ENCODE results near the gene CACNB4.
"Not testable (repeated sequence)": the region's sequence is repeated elsewhere in the genome, so short reads cannot be mapped to it uniquely, and the experiment has no call there.

Gene CACNB4

GRCh38 chr2:151796774-151797173 is 302.1 kb downstream of the CACNB4 start:
- no peak overlapping the region for H3K4me3 ChIP-seq (ENCODE audit: low read depth, low read length)
- TF ChIP-seq CTCF (IDR thresholded peaks at IDR 0.05; ENCODE audit: low read depth, low read length) (no peak), MAX (IDR thresholded peaks at IDR 0.05; ENCODE audit: low read depth, low read length) (no peak), MYC (IDR thresholded peaks at IDR 0.05; ENCODE audit: low read depth, low read length) (no peak), POLR2A (IDR thresholded peaks at IDR 0.05; ENCODE audit: extremely low read depth, insufficient read length) (no peak)
- DNase-seq (ENCODE audit: low read depth) = no peak

- no peak for DNase-seq (ENCODE audit: low read depth)
- TF ChIP-seq CTCF (IDR thresholded peaks at IDR 0.05; ENCODE audit: low read depth, low read length) = no peak
- H3K4me3 ChIP-seq (ENCODE audit: low read depth, low read length) = no peak overlapping the region
These were observed 303.1 kb downstream of the CACNB4 start for GRCh38 chr2:151795646-151796240.

- H3K4me3 ChIP-seq (ENCODE audit: low read depth, low read length); DNase-seq (ENCODE audit: low read depth): not testable (repeated sequence)
These were observed 304.4 kb downstream of the CACNB4 start for GRCh38 chr2:151794422-151794821.

GRCh38 chr2:151793123-151793522 is 305.7 kb downstream of the CACNB4 start:
- TF ChIP-seq MAX (IDR thresholded peaks at IDR 0.05; ENCODE audit: low read depth, low read length) = no peak
- TF ChIP-seq MYC (IDR thresholded peaks at IDR 0.05; ENCODE audit: low read depth, low read length) = no peak
- TF ChIP-seq CTCF (IDR thresholded peaks at IDR 0.05; ENCODE audit: low read depth, low read length) = no peak
- TF ChIP-seq POLR2A (IDR thresholded peaks at IDR 0.05; ENCODE audit: extremely low read depth, insufficient read length) = no peak
- no peak overlapping the region for H3K4me3 ChIP-seq (ENCODE audit: low read depth, low read length)
- DNase-seq (ENCODE audit: low read depth) = no peak

GRCh38 chr2:151792589-151792988 is 306.3 kb downstream of the CACNB4 start:
- DNase-seq (ENCODE audit: low read depth) = no peak
- TF ChIP-seq CTCF (IDR thresholded peaks at IDR 0.05; ENCODE audit: low read depth, low read length) (no peak), MAX (IDR thresholded peaks at IDR 0.05; ENCODE audit: low read depth, low read length) (no peak), MYC (IDR thresholded peaks at IDR 0.05; ENCODE audit: low read depth, low read length) (no peak), POLR2A (IDR thresholded peaks at IDR 0.05; ENCODE audit: extremely low read depth, insufficient read length) (no peak)
- no peak overlapping the region for H3K4me3 ChIP-seq (ENCODE audit: low read depth, low read length)

- H3K4me3 ChIP-seq (ENCODE audit: low read depth, low read length) = no peak overlapping the region
- TF ChIP-seq CTCF (IDR thresholded peaks at IDR 0.05; ENCODE audit: low read depth, low read length) (no peak), MAX (IDR thresholded peaks at IDR 0.05; ENCODE audit: low read depth, low read length) (no peak), POLR2A (IDR thresholded peaks at IDR 0.05; ENCODE audit: extremely low read depth, insufficient read length) (no peak), MYC (IDR thresholded peaks at IDR 0.05; ENCODE audit: low read depth, low read length) (no peak)
- no peak for DNase-seq (ENCODE audit: low read depth)
These were observed 307.3 kb downstream of the CACNB4 start for GRCh38 chr2:151791545-151791944.

Data from NB4 (cell line).